CD4-positive, alpha-beta T cell treated with Interleukin-15 for 1 hour (primary cell): ENCODE results near the gene ITSN1.

Experiments
- DNase-seq: peaks from one replicate; pipeline ENCODE4 v3.0.0-alpha.2; 2020

Gene ITSN1

GRCh38 chr21:33817138-33817537, 174.8 kb downstream of the ITSN1 start:
- DNase-seq, result no peak

DNA sequence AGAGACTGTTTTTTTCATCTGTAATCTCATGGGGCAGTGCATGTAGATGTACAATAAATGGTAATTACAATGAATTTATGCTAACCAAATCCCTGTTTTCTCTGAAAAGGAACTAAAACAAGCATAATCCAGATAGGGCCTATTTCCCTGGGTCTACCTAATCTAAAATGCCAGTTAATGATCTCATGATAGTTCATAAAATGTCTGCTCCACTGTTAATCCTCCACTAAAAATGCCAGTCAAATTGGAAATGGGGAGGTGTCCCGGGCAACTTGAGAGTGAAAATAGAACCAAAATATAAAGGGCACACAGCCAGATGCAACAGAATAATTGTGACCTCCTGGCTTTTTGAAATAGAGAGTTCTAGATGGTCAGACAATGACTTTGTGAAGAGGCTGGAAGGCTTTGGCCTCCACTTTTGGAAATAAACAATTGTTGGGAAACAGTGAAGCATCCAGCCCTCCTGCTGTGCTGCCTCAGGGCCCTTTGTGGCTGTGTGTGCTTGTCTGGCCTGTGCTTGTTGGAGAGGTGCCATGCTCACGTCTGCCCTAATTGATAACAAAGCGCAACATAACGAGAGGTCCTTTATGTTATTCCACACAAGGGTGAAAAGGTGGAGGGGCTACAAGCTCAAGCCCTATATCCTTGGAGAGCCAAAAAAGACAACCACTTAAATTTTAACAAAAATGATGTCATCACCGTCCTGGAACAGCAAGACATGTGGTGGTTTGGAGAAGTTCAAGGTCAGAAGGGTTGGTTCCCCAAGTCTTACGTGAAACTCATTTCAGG, 175.6 kb downstream of the ITSN1 start:
- DNase-seq, result no peak

DNA sequence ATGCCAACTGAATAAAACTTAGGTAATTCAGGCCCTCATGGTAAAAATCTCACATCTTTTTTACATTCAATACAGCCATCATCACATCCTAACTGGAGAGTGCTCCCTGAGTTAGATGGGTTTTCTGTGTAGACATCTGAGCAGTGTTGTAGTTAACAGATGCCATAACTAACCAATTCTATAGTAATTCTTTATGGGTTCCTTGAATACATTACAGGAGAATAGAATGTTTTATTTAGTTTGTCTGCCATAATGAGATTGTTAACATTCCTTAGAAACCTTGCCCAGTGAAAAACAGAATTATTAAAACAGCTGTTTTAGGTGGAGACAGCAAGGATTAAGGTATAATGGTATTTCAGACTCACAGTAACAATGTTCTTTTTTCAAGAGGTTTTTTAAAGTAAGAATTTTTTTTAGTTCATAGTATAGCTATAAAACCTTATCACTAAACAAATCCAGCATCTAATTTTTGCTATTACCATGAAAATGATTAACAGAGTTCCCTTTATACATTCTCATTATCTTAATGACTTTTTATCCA, 178.0 kb downstream of the ITSN1 start:
- DNase-seq, result no peak

GRCh38 chr21:33820798-33821197, 178.5 kb downstream of the ITSN1 start:
- DNase-seq, result no peak

DNA sequence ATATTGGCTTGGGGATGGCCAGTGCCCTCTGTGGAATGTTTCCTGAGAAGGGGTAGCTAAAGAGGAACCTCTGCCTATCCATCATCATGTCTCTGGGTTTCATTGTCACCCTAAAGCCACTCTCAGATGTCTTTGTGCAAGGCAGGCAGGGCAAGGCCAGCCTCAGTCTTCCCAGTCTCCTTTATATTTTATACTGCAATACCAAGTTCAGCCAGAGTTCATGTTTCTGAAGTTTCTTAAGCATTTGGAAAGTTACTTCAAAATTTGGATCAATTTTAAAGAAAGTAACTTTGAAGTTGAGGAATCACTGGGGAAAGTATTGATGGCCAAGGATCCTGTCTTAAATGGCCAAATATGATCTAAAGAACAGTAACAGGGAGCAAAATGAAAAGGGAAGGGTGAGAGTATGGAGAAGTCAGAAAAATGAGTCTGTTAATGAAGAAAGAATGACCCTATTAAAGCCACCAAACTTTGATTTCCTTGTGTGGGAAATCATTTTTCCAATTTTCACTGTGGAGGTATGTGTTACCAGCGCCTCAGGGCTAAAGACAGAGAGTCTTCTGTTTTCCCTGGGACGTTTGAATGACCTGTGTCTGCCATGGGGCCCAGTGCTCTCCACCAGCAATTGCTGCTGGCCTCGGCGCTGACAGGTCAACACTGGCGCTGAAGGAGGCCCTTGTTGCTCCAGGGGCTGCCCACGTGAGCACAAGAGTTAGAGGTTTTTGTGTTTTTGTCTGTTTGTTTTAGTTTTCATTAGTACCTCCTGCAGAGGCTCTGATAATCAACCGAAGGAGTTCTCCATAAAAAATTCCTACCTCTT, 179.4 kb downstream of the ITSN1 start:
- no peak for DNase-seq

DNA sequence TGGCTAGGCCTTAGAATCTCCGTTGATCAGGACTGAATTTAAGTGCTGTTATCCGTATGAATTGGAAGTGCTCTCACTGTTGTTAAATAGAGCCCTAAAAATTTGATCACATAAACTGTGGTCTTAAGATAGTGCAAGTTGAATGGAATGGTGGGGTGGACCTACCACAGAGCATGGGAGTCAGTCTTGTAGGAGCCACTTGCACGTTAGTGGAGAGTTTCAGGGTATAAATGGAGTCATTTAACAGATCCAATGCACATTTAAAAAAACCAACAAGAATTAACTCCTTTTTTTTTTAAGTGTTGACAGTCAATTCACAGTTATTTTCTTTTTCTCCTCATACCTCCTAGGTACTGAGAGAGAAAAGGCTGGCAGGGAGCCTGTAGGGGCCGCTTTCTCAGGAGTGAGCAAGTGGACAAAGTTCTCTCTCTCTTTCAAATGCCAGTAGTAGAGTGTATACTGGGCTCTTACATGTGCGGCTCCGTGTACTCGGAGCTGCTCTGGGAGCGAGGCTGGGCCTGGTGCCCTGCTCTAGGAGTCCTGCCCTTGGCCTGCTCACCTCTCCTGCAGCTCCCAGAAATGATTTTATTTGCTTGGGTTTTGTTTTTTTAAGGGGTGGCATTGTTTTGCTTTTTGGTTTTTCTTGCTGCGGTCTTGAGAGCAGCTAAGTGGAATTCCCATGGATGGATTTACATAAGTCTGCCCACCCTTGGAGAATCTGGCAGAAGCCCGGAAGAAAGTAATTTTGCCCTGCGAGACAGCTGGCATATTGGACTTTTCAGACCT, 182.0 kb downstream of the ITSN1 start:
- DNase-seq, result no peak

DNA sequence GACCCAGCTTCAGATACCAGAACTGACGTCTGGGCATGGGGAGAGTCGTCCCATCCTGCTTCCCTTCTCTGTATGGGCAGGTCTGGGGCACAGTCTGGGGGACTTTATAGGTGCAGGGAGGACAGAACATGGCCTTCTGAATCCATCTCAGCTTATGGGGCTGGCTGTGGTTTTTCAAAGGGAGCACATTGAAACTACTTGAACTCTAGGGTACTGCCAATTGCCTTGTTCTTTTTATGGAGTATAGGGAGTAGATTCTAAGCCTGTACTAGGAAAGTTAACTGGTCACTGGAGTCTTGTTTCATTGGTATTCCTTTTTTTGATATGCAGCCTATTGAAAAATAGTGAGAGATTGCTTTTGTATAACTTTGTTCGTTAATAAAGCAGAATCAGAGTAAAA, 183.1 kb downstream of the ITSN1 start:
- DNase-seq, result no peak

- DNase-seq, result no peak
Measured at GRCh38 chr21:33825915-33826314, 183.6 kb downstream of the ITSN1 start.

DNA sequence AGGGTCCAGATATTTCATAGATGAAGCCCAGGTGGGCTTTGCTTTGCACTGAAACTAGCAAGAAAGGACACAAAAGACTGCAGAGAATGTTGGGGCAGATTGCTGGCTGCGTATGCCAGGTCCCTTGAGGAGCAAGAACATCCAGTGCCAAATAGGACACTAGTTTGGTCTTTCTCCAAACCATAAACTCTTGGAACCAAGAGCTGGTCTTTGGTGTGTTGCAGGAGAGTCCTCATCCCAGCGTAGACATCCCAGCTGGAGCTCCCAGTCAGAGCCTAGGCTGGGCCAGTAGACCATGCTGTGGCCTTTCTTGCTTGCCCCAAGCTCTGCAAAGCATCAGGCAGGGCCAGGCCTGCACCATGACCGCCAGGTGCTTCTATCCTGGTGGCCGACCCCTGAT, 185.8 kb downstream of the ITSN1 start:
- DNase-seq, result no peak

DNA sequence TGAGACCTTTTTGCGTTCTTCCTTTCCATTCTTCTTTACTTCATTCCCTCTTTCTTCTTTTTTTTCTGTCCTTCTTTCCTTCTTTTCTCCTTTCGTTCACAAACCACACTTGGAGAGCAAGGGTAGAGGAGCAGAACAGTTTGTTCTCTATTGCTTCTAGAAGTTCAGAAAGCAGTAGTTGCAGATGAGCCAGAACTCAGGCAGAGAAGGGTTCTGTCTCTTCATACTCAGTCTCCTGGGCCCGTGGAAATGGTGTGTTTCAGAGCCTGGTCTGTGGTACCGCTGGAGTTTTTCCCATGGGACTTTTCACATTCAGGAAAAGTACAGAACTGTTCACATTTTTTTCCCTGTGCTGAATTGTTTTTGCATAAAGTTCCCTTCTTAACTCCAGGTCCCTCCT, 186.3 kb downstream of the ITSN1 start:
- DNase-seq, result no peak

DNA sequence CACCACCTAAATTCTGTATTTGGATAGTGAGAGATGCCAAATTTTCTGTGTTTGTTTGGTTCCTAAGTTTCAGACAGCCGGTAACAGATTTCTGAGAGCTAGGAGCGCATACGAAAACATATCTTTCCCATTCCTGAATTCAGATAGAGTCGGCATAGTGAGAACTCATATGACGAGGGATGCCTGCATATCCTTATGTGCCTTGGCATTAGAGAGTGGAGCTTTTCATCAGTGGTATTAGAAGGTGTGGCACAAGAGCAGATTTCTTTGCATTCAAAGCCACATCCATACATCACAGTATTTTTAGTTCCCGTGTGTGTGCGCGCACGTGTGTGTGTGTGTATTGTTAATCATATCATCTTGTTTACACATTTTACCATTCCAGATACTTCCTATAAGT, 187.5 kb downstream of the ITSN1 start:
- DNase-seq, result no peak

DNA sequence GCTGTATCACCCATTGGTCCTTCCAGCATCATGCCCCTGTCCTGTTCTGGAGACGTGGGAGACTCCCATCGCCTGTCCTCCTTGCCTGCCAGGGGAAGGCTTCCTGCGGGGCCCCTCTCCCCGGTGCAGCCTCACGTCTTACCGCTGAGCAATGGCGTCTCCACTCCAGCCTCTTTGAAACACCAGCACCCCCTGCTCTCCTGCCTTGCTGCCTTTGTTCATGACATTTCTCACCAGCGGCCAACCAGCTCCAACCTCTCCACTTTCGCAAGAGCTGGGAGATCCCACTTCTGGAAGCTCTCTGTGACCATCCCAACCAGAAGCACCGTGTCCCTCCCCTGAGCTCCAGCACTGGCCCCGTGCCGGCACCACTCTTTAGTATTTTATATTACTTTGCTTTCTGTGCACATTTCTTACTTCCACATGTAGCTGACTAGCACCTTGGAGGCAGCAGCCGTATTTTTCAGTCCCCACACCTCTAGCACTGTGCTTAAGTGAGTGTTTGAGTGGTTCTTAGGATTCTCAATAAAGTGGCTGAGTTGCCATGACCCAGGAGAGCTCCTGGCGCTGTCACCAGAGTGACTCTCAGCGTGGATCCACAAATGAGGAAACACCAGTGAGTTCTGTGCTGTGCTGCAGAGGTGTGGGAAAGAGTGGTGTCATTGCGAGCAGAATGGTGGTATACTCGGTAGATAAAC, 189.8 kb downstream of the ITSN1 start:
- no peak for DNase-seq

- DNase-seq, result no peak
Measured at GRCh38 chr21:33834801-33835500, 192.7 kb downstream of the ITSN1 start.

DNA sequence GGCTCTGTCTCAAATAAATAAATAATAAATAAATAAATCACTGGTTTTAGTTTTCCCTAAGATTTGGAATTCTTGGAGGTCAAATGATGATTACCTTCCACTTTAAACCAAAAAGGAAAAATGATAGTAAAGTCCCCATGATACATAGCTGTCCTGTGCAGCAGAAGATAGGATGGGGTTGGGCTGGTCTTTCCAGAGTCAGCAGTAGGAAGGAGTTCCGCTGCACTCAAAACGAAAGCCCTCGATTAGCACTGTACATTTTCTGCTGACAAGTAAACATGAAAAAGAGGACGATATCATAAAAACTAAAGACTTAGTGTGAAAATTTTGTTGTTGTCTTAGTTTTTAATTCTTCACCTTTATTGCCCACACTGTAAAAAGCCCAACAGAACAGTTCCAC, 193.6 kb downstream of the ITSN1 start:
- no peak for DNase-seq

DNA sequence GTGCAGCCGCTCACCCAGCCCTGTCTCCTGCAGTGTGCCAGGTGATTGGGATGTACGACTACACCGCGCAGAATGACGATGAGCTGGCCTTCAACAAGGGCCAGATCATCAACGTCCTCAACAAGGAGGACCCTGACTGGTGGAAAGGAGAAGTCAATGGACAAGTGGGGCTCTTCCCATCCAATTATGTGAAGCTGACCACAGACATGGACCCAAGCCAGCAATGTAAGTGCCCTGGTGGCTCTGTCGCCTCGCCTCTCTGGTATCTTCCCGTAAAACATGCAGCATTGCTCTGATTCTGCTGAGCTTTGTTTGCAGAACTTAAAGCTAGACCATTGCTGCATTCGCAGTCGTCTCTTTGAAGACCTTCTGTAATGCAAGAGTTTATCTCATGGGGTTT, 194.1 kb downstream of the ITSN1 start:
- DNase-seq, result no peak

DNA sequence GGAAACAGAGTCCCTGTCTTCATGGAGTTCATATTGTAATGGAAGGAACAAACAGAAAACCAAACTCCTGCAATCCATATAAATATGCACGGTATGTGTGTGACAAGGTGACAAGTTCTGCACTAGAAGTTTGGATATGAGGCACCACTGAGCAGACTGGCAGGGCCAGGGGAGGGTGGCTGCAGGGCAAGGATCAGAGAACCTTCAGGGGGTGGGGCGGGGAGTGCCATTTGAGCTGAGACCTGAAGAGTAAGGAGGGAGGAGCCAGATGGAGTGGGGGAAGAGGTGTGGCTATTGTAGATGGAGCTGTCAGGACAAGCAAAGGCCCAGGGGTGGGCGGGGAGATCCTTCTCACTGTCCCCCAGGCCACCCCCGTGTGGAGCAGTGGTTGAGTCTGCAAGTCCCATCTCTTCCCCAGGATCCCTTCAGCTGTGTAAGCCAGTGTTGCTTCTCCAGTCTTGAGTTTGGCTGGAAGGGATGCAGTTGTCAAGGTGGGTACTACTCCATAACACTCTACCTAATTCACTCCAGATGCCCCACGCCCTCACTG, 196.9 kb downstream of the ITSN1 start:
- no peak for DNase-seq

GRCh38 chr21:33839806-33840205, 197.5 kb downstream of the ITSN1 start:
- no peak for DNase-seq

GRCh38 chr21:33840771-33841170, 198.5 kb downstream of the ITSN1 start:
- DNase-seq, result no peak

DNA sequence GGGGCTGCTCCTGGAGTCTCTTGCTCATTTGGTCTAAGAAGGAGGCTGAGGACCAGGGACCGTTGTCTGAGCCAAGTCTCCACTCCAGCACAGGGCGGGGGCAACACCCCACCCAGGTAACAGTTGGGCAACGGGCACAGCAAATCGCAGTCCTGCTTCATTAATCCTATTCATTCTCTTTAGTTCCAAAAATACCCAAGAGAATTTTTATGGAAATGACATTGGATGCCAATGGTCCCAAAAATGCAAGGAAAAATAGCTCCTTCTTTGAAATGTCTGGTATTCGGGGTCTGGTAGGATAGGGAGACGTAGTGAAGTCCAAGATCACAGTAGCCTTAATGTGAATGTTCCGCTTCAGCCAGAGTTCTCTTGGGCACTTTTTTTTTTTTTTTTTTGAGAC, 199.3 kb downstream of the ITSN1 start:
- DNase-seq, result no peak

DNA sequence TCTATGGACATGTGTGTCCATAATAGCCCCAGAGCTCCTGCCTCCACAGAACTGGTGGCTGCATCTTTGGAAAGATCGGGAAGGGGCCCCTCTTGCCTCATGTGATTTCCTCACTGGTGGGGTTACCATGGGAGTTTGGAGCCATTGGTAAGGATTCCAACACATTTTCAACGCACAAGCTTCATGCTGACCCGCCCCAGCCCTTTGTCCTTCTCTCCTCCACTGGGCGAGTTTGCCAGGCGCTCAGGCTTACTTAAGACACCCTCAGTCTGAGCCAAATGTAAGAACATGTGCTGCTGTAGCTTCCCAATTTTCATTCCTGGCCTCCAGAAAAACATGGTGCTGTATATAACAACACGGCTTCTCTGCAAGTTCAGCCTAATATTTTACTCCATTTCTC, 200.9 kb downstream of the ITSN1 start:
- no peak for DNase-seq

GRCh38 chr21:33844104-33844889, 202.0 kb downstream of the ITSN1 start:
- no peak for DNase-seq
